SK-N-SH (cell line): ENCODE measurements around the gene FDPS. TPM values are rescaled to one million over a fixed set of nuclear protein-coding genes. Genes with fewer than 3 reads are reported as not detected.

ENCODE experiments used
- CTCF ChIA-PET: fragments of 300-600, 350-600 bp; formaldehyde crosslinking; extraction: SDS; loops from one replicate; lab custom pipeline; 2021; lab: Yijun Ruan, JAX
- POLR2A ChIA-PET: fragments of 350-600 bp; sonication (Branson Sonifier 250); formaldehyde crosslinking; extraction: SDS; loops from one replicate; lab custom pipeline; 2020; ENCODE audit warnings: antibody characterized with exemption, inconsistent platforms; lab: Yijun Ruan, JAX
- DNase-seq: peaks from one replicate; pipeline ENCODE4 v3.0.0; 2012
- H2AFZ ChIP-seq: fragments of 200-600 bp; sonication (generic); 2 replicates; pipeline ENCODE4 v1.8.1; 2016; ENCODE audit warnings: antibody characterized with exemption, mild to moderate bottlenecking, low read depth
- H3F3A ChIP-seq: fragments of 200-600 bp; sonication (generic); replicated peaks from 2 replicates; pipeline ENCODE3; 2016; ENCODE audit warnings: antibody characterized with exemption, mild to moderate bottlenecking; ENCODE audit not compliant: insufficient read depth
- H3K27ac ChIP-seq, 2 experiments: fragments of 200-500 bp in 1 of 2; fragments of 200-600 bp in 1 of 2; sonication (Bioruptor generic) in 1 of 2; sonication (generic), shearing (Covaris generic) in 1 of 2; 2 replicates each; pipeline versions ENCODE4 v1.5.1 to v1.6.1; 2014 to 2016; ENCODE audit warnings: low read depth in 2 of 2, inconsistent platforms in 1 of 2, low read length in 1 of 2, mild to moderate bottlenecking in 1 of 2, mixed read lengths in 1 of 2
- H3K27me3 ChIP-seq: fragments of 200-600 bp; sonication (generic), shearing (Covaris generic); 2 replicates; pipeline ENCODE4 v1.6.1; 2016; ENCODE audit warnings: mixed run types; ENCODE audit not compliant: insufficient read depth
- H3K36me3 ChIP-seq, 2 experiments: fragments of 200-500 bp in 1 of 2; fragments of 200-600 bp in 1 of 2; sonication (Bioruptor generic) in 1 of 2; sonication (generic) in 1 of 2; replicated peaks in 1 of 2; 2 replicates each; pipeline versions ENCODE3 to v1.5.1; 2014 to 2016; ENCODE audit warnings: low read length in 1 of 2, mild to moderate bottlenecking in 1 of 2; ENCODE audit not compliant: insufficient read depth in 2 of 2, control insufficient read depth in 1 of 2
- H3K4me1 ChIP-seq, 2 experiments: fragments of 200-500 bp in 1 of 2; fragments of 200-600 bp in 1 of 2; sonication (Bioruptor generic) in 1 of 2; sonication (generic), shearing (Covaris generic) in 1 of 2; 2 replicates each; pipeline versions ENCODE4 v1.5.1 to v1.6.1; 2014 to 2016; ENCODE audit warnings: low read depth in 1 of 2, low read length in 1 of 2, mixed run types in 1 of 2; ENCODE audit not compliant: insufficient read depth in 2 of 2, control insufficient read depth in 1 of 2
- H3K4me2 ChIP-seq: fragments of 200-600 bp; sonication (generic), shearing (Covaris generic); 2 replicates; pipeline ENCODE4 v1.6.1; 2017; ENCODE audit warnings: mixed run types
- H3K4me3 ChIP-seq, 2 experiments: fragments of 200-500 bp in 1 of 2; fragments of 200-600 bp in 1 of 2; sonication (Bioruptor generic) in 1 of 2; sonication (generic), shearing (Covaris generic) in 1 of 2; 2 replicates each; pipeline versions ENCODE4 v1.5.1 to v1.8.1; 2014 to 2016; ENCODE audit warnings: low read depth in 2 of 2, inconsistent platforms in 1 of 2, low read length in 1 of 2, mild to moderate bottlenecking in 1 of 2, mixed read lengths in 1 of 2, moderate library complexity in 1 of 2
- H3K79me2 ChIP-seq: fragments of 200-600 bp; sonication (generic); 2 replicates; pipeline ENCODE4 v1.8.1; 2017; ENCODE audit warnings: mild to moderate bottlenecking; ENCODE audit not compliant: insufficient read depth
- H3K9ac ChIP-seq: fragments of 200-600 bp; sonication (generic); 2 replicates; pipeline ENCODE4 v1.6.1; 2017; ENCODE audit warnings: mixed run types
- H3K9me2 ChIP-seq: fragments of 200-600 bp; sonication (generic); 2 replicates; pipeline ENCODE4 v1.6.1; 2017; ENCODE audit warnings: mixed run types
- H3K9me3 ChIP-seq: fragments of 200-600 bp; sonication (generic); 2 replicates; pipeline ENCODE4 v1.6.1; 2017; ENCODE audit warnings: mixed run types, mild to moderate bottlenecking, moderate library complexity
- H4K20me1 ChIP-seq: fragments of 200-600 bp; sonication (generic); 2 replicates; pipeline ENCODE4 v1.6.1; 2017; ENCODE audit warnings: mild to moderate bottlenecking, mixed run types; ENCODE audit not compliant: insufficient read depth
- CHD2 ChIP-seq: fragments of 150-350 bp; IDR thresholded peaks from 2 replicates; pipeline ENCODE4 v1.6.1; 2018; ENCODE audit warnings: low read length; ENCODE audit not compliant: partially characterized antibody
- EP300 ChIP-seq, 2 experiments: IDR thresholded peaks; 2 replicates each; pipeline versions ENCODE4 v1.4.0 to v1.6.1; 2012; ENCODE audit warnings: borderline replicate concordance in 1 of 2, low read depth in 1 of 2, low read length in 1 of 2
- EZH2phosphoT487 ChIP-seq: fragments of 200-600 bp; sonication (generic); IDR thresholded peaks from 2 replicates; pipeline ENCODE4 v1.6.1; 2017; ENCODE audit warnings: low read depth, mixed run types, mild to moderate bottlenecking, antibody characterized with exemption, moderate library complexity, borderline replicate concordance
- FOXJ3 ChIP-seq: sonication (generic); formaldehyde crosslinking; IDR thresholded peaks from 2 replicates; pipeline ENCODE4 v1.5.1; 2020; ENCODE audit warnings: mild to moderate bottlenecking, missing genetic modification reagents
- GABPA ChIP-seq: IDR thresholded peaks from 2 replicates; pipeline ENCODE4 v1.4.0; 2012; ENCODE audit warnings: low read depth, mild to moderate bottlenecking
- GATA2 ChIP-seq: sonication (generic); formaldehyde crosslinking; IDR thresholded peaks from 2 replicates; pipeline ENCODE4 v1.5.0; 2020; ENCODE audit warnings: mild to moderate bottlenecking, missing genetic modification reagents
- IRF3 ChIP-seq: fragments of 150-350 bp; IDR thresholded peaks from 2 replicates; pipeline ENCODE4 v1.6.1; 2016; ENCODE audit warnings: mild to moderate bottlenecking, low read depth, low read length
- JUND ChIP-seq: IDR thresholded peaks from 2 replicates; pipeline ENCODE4 v1.4.0; 2012
- MAX ChIP-seq: IDR thresholded peaks from 2 replicates; pipeline ENCODE4 v1.4.0; 2012; ENCODE audit warnings: low read depth
- MEF2A ChIP-seq: IDR thresholded peaks from 2 replicates; pipeline ENCODE4 v1.4.0; 2012; ENCODE audit warnings: low read depth, borderline replicate concordance
- MXI1 ChIP-seq: IDR thresholded peaks from 2 replicates; pipeline ENCODE4 v1.6.1; 2012; ENCODE audit warnings: mild to moderate bottlenecking, low read depth, low read length, improper control_type of control experiment
- RAD21 ChIP-seq: IDR thresholded peaks from 2 replicates; pipeline ENCODE4 v1.6.1; 2012; ENCODE audit warnings: mild to moderate bottlenecking, low read length
- RCOR1 ChIP-seq: fragments of 150-350 bp; IDR thresholded peaks from 2 replicates; pipeline ENCODE4 v1.6.1; 2017; ENCODE audit warnings: antibody characterized with exemption, low read length
- REST ChIP-seq: IDR thresholded peaks from 2 replicates; pipeline ENCODE4 v1.6.1; 2012; ENCODE audit warnings: mild to moderate bottlenecking, low read depth, low read length, moderate library complexity
- RFX5 ChIP-seq: IDR thresholded peaks from 2 replicates; pipeline ENCODE4 v1.6.1; 2012; ENCODE audit warnings: mild to moderate bottlenecking, improper control_type of control experiment, low read length
- SIN3A ChIP-seq: IDR thresholded peaks from 2 replicates; pipeline ENCODE4 v1.6.1; 2012; ENCODE audit warnings: low read depth, mild to moderate bottlenecking, low read length, moderate library complexity, borderline replicate concordance
- TAF1 ChIP-seq: IDR thresholded peaks from 2 replicates; pipeline ENCODE4 v1.6.1; 2012; ENCODE audit warnings: low read depth, mild to moderate bottlenecking, low read length, moderate library complexity, borderline replicate concordance
- TCF12 ChIP-seq: IDR thresholded peaks from 2 replicates; pipeline ENCODE4 v1.4.0; 2012
- TEAD4 ChIP-seq: IDR thresholded peaks from 2 replicates; pipeline ENCODE4 v1.4.0; 2012; ENCODE audit warnings: mild to moderate bottlenecking, borderline replicate concordance; ENCODE audit not compliant: insufficient read depth
- USF1 ChIP-seq: IDR thresholded peaks from 2 replicates; pipeline ENCODE4 v1.4.0; 2012; ENCODE audit warnings: low read depth, borderline replicate concordance
- YY1 ChIP-seq: IDR thresholded peaks from 2 replicates; pipeline ENCODE4 v1.4.0; 2012; ENCODE audit warnings: low read depth, mild to moderate bottlenecking
- WGBS: methylation state at CpG from one replicate; pipeline ENCODE4 v1.1.6; 2017; ENCODE audit warnings: low lambda C conversion rate; 5-methylcytosine and 5-hydroxymethylcytosine counted together
- polyA plus RNA-seq, 3 experiments: library from polyadenylated mRNA; depleted of rRNA; stranded (reverse); fragments of >200 nt; gene quantifications; 2 replicates each; pipeline ENCODE4 v1.2.3, GENCODE V29; 2012
- TF ChIP-seq, protein P1 (sequence below): IDR thresholded peaks from 2 replicates; pipeline ENCODE4; 2012
- TF ChIP-seq, protein P2 (sequence below): fragments of 200-600 bp; sonication (generic); IDR thresholded peaks from 2 replicates; pipeline ENCODE4 v1.6.1; 2017; ENCODE audit warnings: antibody characterized with exemption, mild to moderate bottlenecking, moderate library complexity

Gene FDPS
- polyA plus RNA-seq, 1 of the 3 experiments (the other 2 are of a cell fraction): 126 TPM

GRCh38 chr1:155261852-155262673 is 46.6 kb upstream of the FDPS start, which contains the start of gene SCAMP3:
SCAMP3 (minus strand) TSS chr1:155262360; CDS start chr1:155262151, 209 bp downstream.
- H3K4me2 ChIP-seq: peak within 1 kb of the TSS; percentile 96
- peak; percentile 95 for DNase-seq
- peak within 1 kb of the TSS; percentile 75 to 92 for H3K27ac ChIP-seq
- H3K9me2 ChIP-seq: no peaks in the 10 kb centered on the region
- no peaks in the 10 kb centered on the region for H4K20me1 ChIP-seq
- peak within 1 kb of the TSS; percentile 55 for H2AFZ ChIP-seq
- peaks cover 21% of the 10 kb centered on the region for H3K79me2 ChIP-seq
- H3K4me1 ChIP-seq: peaks cover 0 to 15% of the 10 kb centered on the region in 2 experiments; a peak in 2 of 4 replicates
- POLR2A ChIA-PET: interaction anchor here (0.6 to 1.7 kb wide), 11 partner anchors 10 to 66 kb away, joined by 3 to 13 read pairs (median 4); partner anchors contain the start of genes CLK2, FDPS, HCN3 and RUSC1
- peaks cover 59% of the 10 kb centered on the region for H3F3A ChIP-seq
- H3K9ac ChIP-seq: peak within 1 kb of the TSS; percentile 84
- H3K9me3 ChIP-seq: no peaks in the 10 kb centered on the region
- peaks cover 31 to 56% of the 10 kb centered on the region in 2 experiments for H3K36me3 ChIP-seq
- 3% methylated on average over 29 of the region's 47 CpGs for WGBS
- CTCF ChIA-PET: interaction anchor here (0.8 to 4.4 kb wide), 8 partner anchors 11 to 90 kb away, joined by 3 to 66 read pairs (median 4); partner anchors contain the start of genes KRTCAP2 and TRIM46
- H3K27me3 ChIP-seq: no peaks in the 10 kb centered on the region
- H3K4me3 ChIP-seq: peak within 1 kb of the TSS; percentile 93 to 94
- peak; percentile 93 for TF ChIP-seq SIN3A
- TF ChIP-seq RCOR1: no peak
- TF ChIP-seq MAX: peak; percentile 71
- TF ChIP-seq CHD2: peak; percentile 98
- TF ChIP-seq, protein P1, sequence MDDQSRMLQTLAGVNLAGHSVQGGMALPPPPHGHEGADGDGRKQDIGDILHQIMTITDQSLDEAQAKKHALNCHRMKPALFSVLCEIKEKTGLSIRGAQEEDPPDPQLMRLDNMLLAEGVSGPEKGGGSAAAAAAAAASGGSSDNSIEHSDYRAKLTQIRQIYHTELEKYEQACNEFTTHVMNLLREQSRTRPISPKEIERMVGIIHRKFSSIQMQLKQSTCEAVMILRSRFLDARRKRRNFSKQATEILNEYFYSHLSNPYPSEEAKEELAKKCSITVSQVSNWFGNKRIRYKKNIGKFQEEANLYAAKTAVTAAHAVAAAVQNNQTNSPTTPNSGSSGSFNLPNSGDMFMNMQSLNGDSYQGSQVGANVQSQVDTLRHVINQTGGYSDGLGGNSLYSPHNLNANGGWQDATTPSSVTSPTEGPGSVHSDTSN: peak; percentile 75
- peak; percentile 84 for TF ChIP-seq GABPA
- 0 out of 2 replicates have a peak, but pooled peaks have one; percentile 34 for TF ChIP-seq TCF12
- peak; percentile 97 for TF ChIP-seq USF1
- TF ChIP-seq MXI1: peak; percentile 83
- TF ChIP-seq EP300 (IDR thresholded peaks at IDR 0.05; ENCODE audit: borderline replicate concordance in 1 of 2, low read depth in 1 of 2, low read length in 1 of 2): no peak
- no peak for TF ChIP-seq YY1
- peak; percentile 10; the same call in 1 of the 2 replicates for TF ChIP-seq JUND
- no peak for TF ChIP-seq RAD21
- TF ChIP-seq IRF3: no peak
- no peak for TF ChIP-seq TEAD4
- TF ChIP-seq REST: peak; percentile 7; the same call in 1 of the 2 replicates
- TF ChIP-seq EZH2phosphoT487: no peak
- TF ChIP-seq RFX5: no peak
- TF ChIP-seq FOXJ3 (CRISPR knock-in tag): no peak; the same call in 1 of the 2 replicates
- no peak for TF ChIP-seq MEF2A
- no peak for TF ChIP-seq TAF1
- no peak for TF ChIP-seq GATA2
- TF ChIP-seq, protein P2, sequence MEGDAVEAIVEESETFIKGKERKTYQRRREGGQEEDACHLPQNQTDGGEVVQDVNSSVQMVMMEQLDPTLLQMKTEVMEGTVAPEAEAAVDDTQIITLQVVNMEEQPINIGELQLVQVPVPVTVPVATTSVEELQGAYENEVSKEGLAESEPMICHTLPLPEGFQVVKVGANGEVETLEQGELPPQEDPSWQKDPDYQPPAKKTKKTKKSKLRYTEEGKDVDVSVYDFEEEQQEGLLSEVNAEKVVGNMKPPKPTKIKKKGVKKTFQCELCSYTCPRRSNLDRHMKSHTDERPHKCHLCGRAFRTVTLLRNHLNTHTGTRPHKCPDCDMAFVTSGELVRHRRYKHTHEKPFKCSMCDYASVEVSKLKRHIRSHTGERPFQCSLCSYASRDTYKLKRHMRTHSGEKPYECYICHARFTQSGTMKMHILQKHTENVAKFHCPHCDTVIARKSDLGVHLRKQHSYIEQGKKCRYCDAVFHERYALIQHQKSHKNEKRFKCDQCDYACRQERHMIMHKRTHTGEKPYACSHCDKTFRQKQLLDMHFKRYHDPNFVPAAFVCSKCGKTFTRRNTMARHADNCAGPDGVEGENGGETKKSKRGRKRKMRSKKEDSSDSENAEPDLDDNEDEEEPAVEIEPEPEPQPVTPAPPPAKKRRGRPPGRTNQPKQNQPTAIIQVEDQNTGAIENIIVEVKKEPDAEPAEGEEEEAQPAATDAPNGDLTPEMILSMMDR: 0 out of 2 replicates have a peak, but pooled peaks have one; percentile 1
